GM18867 (cell line): Measurements from ENCODE around the gene RESP18.
"Not testable (repeated sequence)": the region's sequence is repeated elsewhere in the genome, so short reads cannot be mapped to it uniquely, and the experiment has no call there.

Experiments used
- ATAC-seq: cut with Tn5 transposase; IDR thresholded peaks from one replicate; pipeline ENCODE4 v1.9.1; 2021; ENCODE audit warnings: mild to moderate bottlenecking, moderate library complexity; ENCODE audit not compliant: unreplicated experiment

RESP18 gene

DNA sequence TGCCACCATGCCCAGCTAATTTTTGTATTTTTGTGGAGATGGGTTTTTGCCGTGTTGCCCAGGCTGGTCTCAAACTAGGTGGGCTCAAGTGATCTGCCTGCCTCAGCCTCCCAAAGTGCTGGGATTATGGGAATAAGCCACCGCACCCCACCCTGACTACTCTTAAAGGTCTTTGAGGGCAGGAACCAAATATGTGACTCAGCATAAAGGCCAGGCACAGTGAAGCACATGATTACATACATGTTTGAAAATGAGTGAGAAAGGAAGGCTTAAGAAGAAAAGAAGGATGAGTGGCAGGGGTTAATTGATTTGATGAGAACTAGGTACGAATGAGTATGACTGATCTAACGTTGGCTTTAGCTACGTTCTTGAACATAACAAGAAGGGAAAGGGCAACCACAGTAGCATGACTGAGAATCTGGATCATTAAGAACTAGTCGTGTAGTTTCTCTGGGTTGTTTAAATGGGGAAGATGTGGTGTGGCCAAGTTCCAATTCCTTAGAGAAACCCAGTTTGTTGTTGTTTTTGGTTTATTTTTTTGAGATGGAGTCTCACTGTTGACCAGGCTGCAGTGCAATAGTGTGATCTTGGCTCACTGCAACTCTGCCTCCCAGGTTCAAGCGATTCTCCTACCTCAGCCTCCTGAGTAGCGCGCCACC lies 6.8 kb downstream of the RESP18 start:
- ATAC-seq = no peak

DNA sequence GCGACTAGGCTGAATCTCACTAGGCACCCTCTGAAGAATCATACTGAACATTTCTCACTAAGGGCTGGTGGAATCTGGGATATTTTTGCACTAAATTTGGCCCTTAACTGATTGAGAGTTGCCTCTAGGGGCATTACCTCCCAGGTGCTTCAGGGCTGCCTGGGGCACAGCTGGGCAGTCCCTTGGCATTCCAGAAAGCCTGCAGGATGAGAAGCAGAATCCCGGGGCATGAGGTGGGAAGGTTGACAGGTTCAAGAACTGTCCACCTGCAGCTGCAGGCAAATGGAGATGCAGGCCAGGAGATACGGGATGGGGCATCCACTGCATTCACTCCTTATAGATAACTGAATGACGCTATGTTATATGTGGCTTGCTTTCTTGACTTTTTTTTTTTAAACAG lies 7.4 kb downstream of the RESP18 start:
- ATAC-seq = no peak

DNA sequence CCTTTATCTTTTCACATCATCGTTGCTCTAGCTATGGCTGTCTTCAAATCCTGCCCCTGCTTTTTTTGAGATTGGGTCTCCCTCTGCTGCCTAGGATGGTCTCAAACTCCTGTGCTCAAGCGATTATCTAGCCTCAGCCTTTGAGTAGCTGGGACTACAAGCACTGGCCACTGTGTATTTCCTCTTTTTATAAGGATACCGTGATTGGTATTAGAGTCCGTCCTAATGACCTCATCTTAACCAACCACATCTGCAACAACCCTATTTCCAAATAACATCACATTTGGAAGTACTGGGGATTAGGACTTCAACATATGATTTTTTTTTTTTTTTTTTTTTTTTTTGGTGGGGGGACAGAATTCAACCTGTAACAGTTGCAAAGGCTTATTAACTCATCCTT lies 9.1 kb downstream of the RESP18 start:
- ATAC-seq = no peak

DNA sequence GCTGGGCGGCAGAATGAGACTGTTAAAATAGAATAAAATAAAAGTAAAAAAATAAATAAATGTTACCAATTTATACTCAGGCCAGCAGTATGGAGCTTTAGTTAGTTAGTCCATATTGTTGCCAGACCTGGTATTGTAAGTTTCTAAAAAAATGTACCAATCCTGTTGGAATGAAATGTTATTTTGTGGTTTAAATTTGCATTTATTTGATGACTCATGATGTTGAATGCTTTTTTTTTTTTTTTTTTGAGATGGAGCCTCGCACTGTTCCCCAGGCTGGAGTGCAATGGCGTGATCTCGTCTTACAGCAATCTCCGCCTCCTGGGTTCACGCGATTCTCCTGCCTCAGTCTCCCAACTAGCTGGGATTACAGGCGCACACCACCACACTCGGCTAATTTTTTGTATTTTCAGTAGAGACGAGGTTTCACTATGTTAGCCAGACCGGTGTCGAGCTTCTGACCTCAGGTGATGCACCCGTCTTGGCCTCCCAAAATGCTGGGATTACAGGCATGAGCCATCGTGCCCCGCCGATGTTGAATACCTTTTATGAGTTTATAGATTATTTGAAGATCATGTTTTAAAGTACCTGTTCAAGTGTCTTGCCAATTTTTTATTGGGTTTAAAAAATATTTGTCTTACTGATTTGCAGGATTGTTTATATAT lies 17.6 kb downstream of the RESP18 start:
- no peak for ATAC-seq

DNA sequence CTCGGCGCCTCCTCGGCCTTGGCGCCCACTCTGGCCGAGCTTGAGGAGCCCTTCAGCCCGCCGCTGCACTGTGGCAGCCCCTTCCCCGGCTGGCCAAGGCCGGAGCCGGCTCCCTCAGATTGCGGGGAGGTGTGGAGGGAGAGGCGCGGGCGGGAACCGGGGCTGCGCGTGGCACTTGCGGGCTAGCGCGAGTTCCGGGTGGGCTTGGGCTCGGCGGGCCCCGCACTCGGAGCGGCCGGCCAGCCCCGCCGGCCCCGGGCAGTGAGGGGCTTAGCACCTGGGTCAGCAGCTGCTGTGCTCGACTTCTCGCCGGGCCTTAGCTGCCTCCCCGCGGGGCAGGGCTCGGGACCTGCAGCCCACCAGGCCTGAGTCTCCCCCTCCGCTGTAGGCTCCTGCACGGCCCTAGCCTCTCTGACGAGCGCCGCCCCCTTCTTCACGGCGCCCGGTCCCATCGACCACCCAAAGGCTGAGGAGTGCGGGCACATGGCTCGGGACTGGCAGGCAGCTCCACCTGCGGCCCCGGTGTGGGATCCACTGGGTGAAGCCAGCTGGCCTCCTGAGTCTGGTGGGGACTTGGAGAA lies 19.8 kb downstream of the RESP18 start:
- ATAC-seq = not testable (repeated sequence)

DNA sequence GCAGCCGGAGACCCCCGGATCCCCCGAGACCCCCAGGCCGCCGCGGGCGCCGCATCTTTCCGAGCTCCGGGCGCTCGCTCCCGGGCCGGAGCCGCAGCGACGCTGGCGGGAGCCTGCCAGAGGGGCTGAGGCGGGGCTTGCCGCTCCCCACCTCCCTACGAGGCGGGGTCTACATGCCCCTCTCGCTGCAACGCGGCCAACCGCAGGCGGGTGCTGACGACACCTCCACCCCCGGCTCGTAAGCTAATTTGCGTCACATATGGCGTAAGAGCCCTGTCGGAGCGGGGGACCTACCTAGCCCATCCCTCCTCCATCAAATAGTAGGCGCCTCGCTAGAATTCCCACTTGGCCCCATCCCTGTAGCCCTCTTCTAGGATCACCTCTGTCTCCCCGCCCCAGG lies 23.3 kb downstream of the RESP18 start, which contains the start of gene PTPRN:
Gene PTPRN (minus strand): TSS at position 124 of the 400 bp plus-strand sequence. CDS start 69 bp downstream, at position 55.
- no peak for ATAC-seq

DNA sequence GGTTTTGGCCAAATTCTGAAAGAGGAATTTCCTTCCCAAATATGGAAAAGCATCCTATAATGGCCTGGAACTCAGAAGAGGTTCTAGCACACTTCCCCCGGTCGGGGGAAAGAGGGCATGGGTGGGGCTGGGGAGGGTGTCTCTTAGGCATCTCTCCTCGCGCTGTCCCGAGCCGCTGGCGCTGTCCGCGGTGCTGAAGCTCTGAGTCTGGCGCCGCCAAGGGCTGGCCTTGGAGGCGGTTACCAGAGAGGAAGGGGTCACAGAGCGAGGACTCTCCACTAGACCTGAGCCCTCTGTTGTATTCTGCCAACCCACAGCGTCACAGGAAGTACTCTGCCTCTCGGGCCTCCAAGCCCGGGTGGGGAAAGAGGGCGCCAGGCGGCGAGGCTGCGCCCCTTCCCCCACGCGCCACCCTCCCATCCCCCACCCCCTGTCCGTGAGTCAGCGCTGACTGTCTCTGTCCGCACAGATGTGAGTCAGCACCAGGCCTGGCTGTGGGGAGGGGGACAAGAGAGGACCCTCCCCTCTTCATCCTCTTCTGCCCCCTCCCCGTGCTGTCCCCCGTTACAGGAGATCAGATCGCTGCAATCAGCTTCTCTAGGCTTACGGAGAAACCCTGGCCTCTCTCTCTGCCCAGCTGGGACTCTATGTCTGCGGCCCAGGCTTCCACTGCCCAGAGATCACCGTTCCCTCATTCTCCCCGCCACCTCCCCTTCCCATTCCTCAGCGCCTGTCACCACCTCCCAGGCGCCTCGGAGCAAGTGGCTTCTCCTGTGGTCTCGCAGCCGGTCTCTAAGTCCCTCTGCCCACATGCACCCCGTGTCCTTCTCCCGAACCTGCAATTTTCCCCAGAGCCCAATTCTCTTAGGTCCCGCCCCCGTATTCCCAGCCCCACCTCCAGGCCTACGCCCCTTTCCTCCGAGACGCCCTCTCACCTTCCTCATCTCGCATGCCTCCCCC lies 24.1 kb downstream of the RESP18 start:
- ATAC-seq = no peak

DNA sequence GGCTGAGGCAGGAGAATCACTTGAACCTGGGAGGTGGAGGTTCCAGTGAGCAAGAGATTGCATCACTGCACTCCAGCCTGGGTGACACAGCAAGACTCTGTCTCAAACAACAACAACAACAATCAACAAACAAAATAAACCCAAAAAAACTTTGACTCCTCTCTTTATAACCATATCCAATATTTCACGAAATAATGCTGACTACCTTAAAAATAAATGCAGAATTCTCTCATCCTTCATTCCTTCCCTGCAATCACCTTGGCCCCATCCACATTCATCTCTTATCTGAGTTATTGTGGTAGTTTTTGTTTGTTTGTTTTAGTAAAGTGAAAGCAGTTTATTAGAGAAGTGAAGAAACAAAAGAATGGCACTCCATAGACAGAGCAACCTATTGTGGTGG lies 26.5 kb downstream of the RESP18 start:
- no peak for ATAC-seq

DNA sequence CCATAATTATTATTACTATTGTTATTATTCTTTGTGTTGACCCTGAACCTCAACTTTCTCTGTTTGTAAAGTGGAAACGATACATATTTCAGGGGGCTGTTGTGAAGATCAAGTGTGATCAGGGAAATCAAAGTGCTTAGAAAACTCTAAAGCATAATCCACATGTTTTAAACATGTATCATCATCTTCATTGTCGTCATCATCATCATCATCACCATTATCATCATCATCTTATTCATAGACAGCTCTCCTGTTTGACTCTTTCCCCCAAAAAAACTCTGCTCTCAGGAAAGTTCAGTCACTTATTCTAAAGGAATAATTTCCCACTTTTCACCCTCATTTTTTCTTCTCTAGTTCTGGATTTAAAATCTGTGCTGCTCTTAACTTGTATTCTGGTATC lies 28.3 kb downstream of the RESP18 start:
- ATAC-seq = no peak

DNA sequence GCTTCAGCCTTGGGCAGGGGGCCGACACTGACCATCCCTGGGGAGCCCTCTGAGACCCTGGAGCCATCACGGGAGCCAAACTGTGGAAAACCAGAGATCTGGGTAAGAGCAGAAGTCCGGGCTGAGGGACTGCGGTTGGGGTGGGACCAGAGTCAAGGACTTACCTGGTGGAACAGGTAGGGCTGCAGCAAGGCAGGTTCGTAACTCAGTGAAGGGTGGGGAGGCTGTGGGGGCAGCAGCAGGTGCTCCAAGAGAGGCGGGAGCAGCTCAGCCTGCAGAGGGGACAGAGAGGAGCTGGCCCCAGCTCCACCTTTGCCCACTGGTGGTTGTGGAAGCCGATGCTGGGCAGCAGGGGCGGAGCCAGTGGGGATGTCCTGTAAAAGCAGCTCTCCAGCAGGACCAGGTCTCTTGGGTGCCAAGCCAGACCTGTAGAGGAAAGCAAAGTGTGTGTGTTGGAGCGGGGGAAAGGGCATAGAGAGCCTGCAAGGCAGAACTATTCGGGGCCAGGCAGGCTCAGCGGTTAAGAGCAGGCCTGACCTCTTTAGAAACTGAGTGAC lies 30.1 kb downstream of the RESP18 start:
- no peak for ATAC-seq

DNA sequence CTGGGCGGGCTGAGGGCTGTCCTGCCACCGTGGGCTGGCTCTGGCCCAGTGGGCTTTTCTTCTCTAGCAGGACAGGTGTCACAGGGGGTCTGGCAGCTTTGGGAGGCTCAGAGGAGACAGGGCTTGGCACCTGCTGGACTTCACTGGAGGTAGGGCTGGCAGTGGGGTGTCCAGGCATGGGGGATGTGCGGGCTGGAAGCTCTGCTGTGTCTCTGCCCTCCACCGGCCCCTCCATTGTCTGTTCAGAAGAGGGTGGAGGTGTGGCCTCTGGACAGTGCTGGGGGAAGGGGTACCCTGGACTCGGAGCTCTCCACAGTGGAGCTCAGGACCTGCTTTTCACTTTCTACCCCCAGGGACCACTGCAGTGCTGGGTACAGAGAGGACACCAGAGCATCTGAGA lies 32.5 kb downstream of the RESP18 start:
- ATAC-seq = no peak

DNA sequence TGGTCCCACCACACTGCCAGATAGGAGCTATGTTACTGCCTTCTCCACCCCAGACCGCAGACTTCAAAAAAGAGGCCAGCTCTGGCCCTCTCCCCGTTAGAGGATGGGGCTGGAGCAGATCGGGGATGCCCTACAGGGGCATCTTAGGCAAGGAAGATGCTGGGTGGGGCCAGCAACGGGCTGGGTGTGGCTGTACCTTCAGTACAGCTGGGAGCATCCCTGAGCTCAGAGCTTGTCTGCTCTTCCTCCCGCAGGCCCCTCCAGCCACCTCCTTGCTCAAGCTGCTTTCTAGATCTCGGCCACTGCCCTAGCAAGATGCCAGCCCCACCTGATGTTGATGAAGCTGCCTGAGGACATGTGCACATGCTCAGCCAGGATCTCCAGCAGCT lies 33.2 kb downstream of the RESP18 start:
- no peak for ATAC-seq

DNA sequence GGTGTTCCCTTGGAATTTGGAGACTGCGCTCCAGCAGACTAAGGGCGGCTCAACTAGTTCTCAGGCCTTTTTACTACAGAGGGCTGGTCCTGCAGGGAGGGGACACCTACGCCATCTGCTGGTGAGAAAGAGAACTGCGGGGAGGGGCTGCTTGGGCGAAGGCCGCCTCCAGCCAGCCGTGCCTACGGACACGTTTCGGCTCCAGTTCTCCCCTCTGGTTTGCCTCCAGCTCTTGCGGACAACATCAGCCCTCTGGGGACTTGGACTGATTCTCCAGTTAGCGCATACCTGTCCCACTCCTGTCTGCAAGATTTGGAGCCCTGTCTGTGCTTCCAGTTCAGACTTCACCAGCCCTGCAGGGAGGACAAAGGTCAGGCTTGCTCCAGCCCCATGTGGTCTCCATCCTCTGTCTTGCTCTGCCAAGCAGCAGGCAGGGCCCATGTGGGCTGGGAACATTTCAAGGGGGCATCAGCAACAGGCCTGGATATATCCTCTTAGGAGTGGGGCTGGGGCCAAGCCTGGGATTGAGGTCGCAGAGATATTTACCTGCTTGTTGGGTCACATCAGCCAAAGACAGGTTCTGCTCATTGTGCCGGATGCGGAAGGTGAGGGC lies 33.7 kb downstream of the RESP18 start:
- peak; percentile 53 for ATAC-seq

DNA sequence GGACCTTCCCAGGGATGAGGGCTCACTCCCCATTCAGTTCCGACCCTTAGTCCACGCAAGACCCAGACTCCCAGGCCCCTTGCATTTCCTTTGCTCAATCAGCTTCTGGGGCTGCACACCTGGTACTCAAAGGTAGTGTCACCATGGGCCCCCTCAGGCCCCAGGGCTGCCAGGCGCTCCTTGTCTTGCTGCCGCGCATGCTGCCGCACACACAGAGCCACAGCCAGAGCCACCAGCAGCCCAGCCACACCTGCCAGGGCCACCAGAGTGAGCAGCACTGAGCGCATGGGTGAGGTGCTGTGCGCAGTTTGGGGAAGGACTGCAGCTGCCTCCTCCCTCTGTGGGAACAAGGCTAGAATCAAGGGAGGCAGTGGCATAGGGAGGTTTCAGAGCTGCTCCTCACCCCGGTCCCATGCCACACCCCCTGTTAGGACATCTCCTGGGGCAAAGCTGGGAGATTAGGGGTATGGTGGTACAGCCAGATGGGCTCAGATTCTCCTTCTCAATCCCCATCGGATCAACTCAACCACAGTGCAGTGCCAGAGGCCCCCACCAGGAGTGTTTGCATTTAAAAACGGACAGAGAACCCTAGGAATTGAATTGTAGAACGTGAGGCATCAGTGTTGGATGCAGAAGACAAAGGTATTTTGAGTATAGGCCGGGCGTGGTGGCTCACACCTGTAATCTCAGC lies 34.6 kb downstream of the RESP18 start:
- ATAC-seq = no peak

DNA sequence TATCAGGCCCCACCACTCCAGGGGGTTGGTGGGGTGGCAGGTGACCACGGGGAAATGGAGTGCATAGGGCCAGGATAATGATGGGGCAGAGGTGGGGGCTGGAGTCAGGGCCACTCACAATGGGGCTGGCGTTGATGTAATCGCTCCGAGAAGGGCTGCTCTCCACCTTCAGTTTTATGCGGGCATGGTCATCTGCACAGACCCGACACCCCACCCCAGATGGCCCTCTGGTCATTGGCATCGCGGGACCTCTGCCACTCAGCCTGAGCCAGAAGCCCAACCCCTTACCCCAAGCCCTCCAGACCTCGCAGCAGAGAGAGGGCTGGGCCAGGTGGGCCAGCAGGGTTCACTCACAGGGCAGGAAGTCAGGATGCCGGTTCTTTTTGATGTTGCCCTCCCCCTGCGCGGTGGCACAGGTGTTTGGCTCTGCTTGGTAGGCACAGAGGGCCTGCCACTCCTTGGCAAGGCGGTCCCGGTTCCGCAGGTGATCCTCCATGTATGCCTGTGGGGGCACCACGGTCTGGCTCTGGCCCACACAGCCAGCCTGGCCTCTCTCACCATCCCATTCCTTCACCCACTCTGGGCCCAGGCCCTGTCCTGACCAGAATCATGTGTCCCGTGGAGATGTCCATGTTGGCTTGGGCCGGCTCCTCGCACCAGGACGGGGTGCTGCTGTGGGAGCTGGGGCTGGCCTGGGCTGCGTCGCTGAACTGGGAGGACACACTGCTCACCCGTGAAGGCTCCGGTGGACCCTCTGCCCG lies 35.7 kb downstream of the RESP18 start:
- no peak for ATAC-seq

DNA sequence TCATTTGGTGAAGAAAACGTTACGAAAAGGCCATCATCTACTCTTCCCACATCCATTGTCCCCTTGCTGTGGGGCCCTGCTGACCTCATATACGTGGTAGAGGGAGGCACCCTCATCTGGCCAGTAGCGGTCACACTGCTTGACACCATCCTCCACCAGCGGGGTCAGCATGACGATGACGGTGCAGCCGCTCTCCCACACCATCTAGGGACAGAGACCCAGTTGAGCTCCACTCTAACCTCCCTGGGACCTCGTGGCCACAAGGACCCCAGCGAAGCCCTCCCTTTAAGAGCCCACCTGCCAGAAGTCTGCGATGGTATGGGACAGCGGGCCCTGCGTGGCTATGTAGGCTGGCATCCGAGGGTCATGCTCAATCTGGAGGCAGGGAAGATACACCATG lies 36.4 kb downstream of the RESP18 start:
- no peak for ATAC-seq

DNA sequence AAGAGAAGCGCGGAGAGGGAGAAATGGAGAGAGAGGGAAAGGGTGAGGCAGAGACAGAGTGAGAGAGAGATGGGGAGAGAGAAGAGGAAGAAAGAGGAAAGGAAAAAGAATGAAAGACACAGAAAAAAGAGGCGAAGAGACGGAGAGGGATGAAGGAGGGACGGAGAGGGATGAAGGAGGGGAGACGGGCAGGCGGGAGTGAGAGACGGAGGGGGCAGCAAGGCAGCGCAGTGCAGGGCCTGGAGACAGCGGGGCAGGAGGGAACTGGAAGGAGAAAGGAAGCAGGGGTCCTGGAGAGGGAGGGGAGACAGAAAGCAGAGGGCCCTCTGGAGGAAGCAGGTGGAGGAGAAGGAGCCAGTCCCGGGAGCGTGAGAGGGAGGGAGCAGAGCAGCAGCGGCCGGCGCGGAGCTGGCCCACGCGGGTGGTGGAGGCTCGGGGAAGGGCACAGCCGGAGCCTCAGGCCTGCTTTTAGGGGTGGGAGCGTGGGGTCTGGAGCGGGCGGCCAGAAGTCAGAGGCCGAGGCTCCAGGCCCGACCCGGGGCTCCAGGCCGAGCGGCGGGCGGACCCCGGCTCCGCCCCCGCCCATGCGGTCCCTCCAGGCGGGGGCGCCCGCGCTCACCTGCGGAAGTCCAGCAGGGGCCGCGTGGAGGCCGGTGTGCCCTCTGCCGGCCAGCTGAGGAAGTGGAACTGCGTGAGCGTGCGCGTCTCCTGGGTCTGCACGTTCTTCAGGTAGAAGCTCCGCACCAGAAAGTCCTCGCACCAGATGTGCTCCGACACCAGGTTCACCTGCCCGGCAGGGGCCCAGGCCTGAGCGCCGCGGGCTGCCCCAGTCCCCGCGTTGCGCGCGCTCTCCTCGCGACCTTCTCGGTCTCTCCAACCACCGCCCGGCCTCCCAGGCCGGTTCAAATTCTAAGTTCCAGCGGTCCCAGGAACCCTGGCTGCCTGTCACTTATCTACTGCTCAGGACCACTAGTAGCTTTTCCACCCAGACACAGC lies 37.9 kb downstream of the RESP18 start:
- ATAC-seq = peak; percentile 86

DNA sequence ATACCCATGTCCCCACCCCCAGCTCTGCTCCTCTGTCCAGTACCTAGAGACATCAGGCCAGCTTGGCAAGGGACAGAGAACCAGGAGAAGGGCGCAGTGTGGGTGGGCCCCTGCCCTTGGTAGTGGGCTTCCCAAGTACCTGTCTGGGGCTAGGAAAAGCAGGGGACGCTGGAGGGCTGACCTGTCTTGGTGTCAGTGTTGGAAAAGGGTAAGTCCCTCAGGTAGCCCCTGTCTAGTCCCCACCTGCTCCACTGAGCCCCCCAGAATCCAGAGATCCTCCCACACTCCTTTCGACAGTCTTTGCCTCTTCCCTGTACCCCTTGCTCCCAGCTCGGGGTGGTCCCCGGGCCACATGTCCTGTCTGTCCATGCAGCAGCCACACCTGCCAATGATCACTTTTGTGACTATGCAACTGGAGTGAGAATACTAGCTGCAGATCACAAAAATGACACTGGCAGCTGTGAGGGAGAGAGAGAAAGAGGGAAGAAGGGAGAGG lies 38.8 kb downstream of the RESP18 start:
- ATAC-seq = no peak
